PC-9 (cell line): ENCODE data around the gene MRPS5. TPM values are rescaled to one million over a fixed set of nuclear protein-coding genes. Genes with fewer than 3 reads are reported as not detected.
"Not testable (repeated sequence)": the region's sequence is repeated elsewhere in the genome, so short reads cannot be mapped to it uniquely, and the experiment has no call there.

Source experiments
- BruUV-seq: library from RNA; stranded (reverse); fragments of 400-500 nt; replicated peaks from 2 replicates; lab custom pipeline; 2021; lab: Mats Ljungman, UMichigan
- CTCF ChIA-PET: fragments of 300-600 bp; sonication (Branson Sonifier 250); formaldehyde crosslinking; loops from one replicate; lab custom pipeline; 2022; ENCODE audit warnings: antibody characterized with exemption; lab: Charles Lee
- POLR2A ChIA-PET: fragments of 300-600 bp; sonication (Branson Sonifier 250); formaldehyde crosslinking; loops from one replicate; lab custom pipeline; 2022; ENCODE audit warnings: antibody characterized with exemption; ENCODE audit not compliant: unreplicated experiment; lab: Charles Lee
- DNase-seq, 2 experiments: peaks; one replicate each; pipeline versions ENCODE4 v3.0.0 to v3.0.0-alpha.2; 2015 to 2022; ENCODE audit warnings: mixed read lengths in 1 of 2
- H2AFZ ChIP-seq: fragments of 200-600 bp; sonication (generic); 2 replicates; pipeline ENCODE4 v1.8.1; 2017; ENCODE audit warnings: antibody characterized with exemption
- H3F3A ChIP-seq: fragments of 200-600 bp; sonication (generic); 2 replicates; pipeline ENCODE4 v1.8.1; 2017; ENCODE audit warnings: antibody characterized with exemption, mild to moderate bottlenecking, low read depth; ENCODE audit not compliant: insufficient read depth
- H3K27ac ChIP-seq: fragments of 200-600 bp; sonication (generic); 2 replicates; pipeline ENCODE4 v1.6.1; 2016; ENCODE audit warnings: mixed run types
- H3K27me3 ChIP-seq: fragments of 200-600 bp; sonication (generic); 2 replicates; pipeline ENCODE4 v1.6.1; 2016; ENCODE audit warnings: low read depth, mixed run types; ENCODE audit not compliant: insufficient read depth
- H3K36me3 ChIP-seq: fragments of 200-600 bp; sonication (generic); 2 replicates; pipeline ENCODE4 v1.6.1; 2016; ENCODE audit warnings: low read depth, mixed run types
- H3K4me1 ChIP-seq: fragments of 200-600 bp; sonication (generic); replicated peaks from 2 replicates; pipeline ENCODE4 v1.6.1; 2016; ENCODE audit warnings: mixed run types; ENCODE audit not compliant: insufficient read depth
- H3K4me2 ChIP-seq: fragments of 200-600 bp; sonication (generic); 2 replicates; pipeline ENCODE4 v1.6.1; 2017; ENCODE audit warnings: mixed run types
- H3K4me3 ChIP-seq: fragments of 200-600 bp; sonication (generic); 2 replicates; pipeline ENCODE4 v1.6.1; 2016; ENCODE audit warnings: mixed run types
- H3K79me2 ChIP-seq: fragments of 200-600 bp; sonication (generic); 2 replicates; pipeline ENCODE4 v1.6.1; 2017; ENCODE audit warnings: low read depth, mixed run types
- H3K9me2 ChIP-seq: fragments of 200-600 bp; sonication (generic); 2 replicates; pipeline ENCODE4 v1.8.1; 2017; ENCODE audit warnings: mild to moderate bottlenecking; ENCODE audit not compliant: insufficient read depth
- H3K9me3 ChIP-seq: fragments of 200-600 bp; sonication (generic); 2 replicates; pipeline ENCODE4 v1.8.1; 2016; ENCODE audit warnings: low read depth; ENCODE audit not compliant: insufficient read depth
- H4K20me1 ChIP-seq: fragments of 200-600 bp; sonication (generic); 2 replicates; pipeline ENCODE4 v1.8.1; 2017; ENCODE audit not compliant: insufficient read depth
- EZH2 ChIP-seq: fragments of 200-600 bp; sonication (generic); IDR thresholded peaks from 2 replicates; pipeline ENCODE4 v1.8.0; 2017; ENCODE audit warnings: antibody characterized with exemption, low read depth
- intact Hi-C: fragments of 100-400 bp; cut with micrococcal nuclease; formaldehyde crosslinking; loops from one replicate; pipeline ENCODE4 v1.10.0; 2022; ENCODE audit not compliant: unreplicated experiment
- total RNA-seq: library from RNA; stranded (reverse); gene quantifications from 2 replicates; pipeline ENCODE4 v1.2.3, GENCODE V29; 2021
- TF ChIP-seq, protein P1 (sequence below): fragments of 200-600 bp; sonication (generic); conservative IDR thresholded peaks from 2 replicates; pipeline ENCODE4 v1.6.1; 2017; ENCODE audit warnings: mixed run types, antibody characterized with exemption, mild to moderate bottlenecking, moderate library complexity

The MRPS5 gene
- total RNA-seq, 1 experiment from 2014 or later = 69.0 TPM

DNA sequence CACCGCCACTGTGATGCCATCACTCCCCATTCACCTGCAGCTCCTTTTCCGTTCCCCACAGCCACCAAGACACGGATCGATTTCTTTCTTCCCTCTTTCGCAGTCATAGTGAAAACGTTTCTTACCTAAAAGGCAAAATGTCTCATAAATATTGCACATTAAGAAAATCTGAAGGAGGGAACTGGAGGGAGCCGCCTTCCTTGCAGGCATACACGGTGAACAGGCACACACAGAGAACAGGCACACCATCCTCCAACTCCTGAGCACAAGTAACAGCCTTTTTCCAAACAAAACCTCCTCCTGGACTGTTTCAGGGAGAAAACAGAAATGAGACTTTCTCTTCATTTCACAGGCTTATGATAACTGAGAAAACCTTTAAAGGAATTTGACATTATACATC lies 17.0 kb downstream of the MRPS5 start:
- H3K79me2 ChIP-seq = no peaks in the 10 kb centered on the region
- peaks cover 63% of the 10 kb centered on the region for H3K36me3 ChIP-seq
- CTCF ChIA-PET = no interaction called here
- H4K20me1 ChIP-seq = no peaks in the 10 kb centered on the region
- peaks cover 4% of the 10 kb centered on the region; the same call in 1 of the 2 replicates for H3F3A ChIP-seq
- H3K27me3 ChIP-seq = no peaks in the 10 kb centered on the region
- POLR2A ChIA-PET = no interaction called here
- no peak overlapping the region for H2AFZ ChIP-seq
- no peaks in the 10 kb centered on the region for H3K4me1 ChIP-seq
- no TSS peak for BruUV-seq
- no peak overlapping the region for H3K4me3 ChIP-seq
- H3K9me2 ChIP-seq = no peaks in the 10 kb centered on the region
- no peak for TF ChIP-seq EZH2
- TF ChIP-seq, protein P1, sequence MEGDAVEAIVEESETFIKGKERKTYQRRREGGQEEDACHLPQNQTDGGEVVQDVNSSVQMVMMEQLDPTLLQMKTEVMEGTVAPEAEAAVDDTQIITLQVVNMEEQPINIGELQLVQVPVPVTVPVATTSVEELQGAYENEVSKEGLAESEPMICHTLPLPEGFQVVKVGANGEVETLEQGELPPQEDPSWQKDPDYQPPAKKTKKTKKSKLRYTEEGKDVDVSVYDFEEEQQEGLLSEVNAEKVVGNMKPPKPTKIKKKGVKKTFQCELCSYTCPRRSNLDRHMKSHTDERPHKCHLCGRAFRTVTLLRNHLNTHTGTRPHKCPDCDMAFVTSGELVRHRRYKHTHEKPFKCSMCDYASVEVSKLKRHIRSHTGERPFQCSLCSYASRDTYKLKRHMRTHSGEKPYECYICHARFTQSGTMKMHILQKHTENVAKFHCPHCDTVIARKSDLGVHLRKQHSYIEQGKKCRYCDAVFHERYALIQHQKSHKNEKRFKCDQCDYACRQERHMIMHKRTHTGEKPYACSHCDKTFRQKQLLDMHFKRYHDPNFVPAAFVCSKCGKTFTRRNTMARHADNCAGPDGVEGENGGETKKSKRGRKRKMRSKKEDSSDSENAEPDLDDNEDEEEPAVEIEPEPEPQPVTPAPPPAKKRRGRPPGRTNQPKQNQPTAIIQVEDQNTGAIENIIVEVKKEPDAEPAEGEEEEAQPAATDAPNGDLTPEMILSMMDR = no peak
- no peaks in the 10 kb centered on the region for H3K9me3 ChIP-seq
- H3K27ac ChIP-seq = no peak overlapping the region
- H3K4me2 ChIP-seq = no peak overlapping the region
- intact Hi-C loops = no loop called here
- DNase-seq = no peak

DNA sequence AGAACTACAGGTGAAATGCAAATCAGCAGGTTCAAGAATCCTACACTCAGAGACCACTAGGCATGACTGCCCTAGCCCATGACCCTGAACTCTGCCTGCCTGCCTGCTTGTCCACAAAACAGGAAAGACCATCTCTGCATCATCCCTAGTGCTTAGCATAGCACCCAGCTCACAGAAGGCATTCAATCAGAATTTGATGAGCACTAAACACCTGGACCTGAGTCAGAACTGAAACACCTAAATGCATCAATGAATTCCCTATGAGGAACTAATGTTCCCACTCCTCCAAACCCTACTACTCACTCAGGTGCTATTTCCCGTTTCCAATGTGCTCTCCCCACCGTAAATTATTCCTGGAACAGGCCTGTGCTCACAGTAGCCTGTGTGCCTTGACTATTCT lies 21.7 kb downstream of the MRPS5 start:
- no peak for TF ChIP-seq EZH2
- TF ChIP-seq, protein P1 = no peak
- Histone ChIP-seq H3K9me3 (0 out of 2 replicates have a peak, but pooled peaks cover 4% of the 10 kb centered on the region), H2AFZ (no peak overlapping the region), H3K79me2 (0 out of 2 replicates have a peak, but pooled peaks cover 2% of the 10 kb centered on the region), H3K4me2 (no peak overlapping the region), H3K36me3 (peaks cover 44% of the 10 kb centered on the region), H3K27me3 (no peaks in the 10 kb centered on the region), H3K4me3 (no peak overlapping the region), H4K20me1 (peaks cover 5% of the 10 kb centered on the region; the same call in 1 of the 2 replicates), H3F3A (no peaks in the 10 kb centered on the region), H3K4me1 (no peaks in the 10 kb centered on the region), H3K9me2 (no peaks in the 10 kb centered on the region), H3K27ac (no peak overlapping the region)
- intact Hi-C loops = no loop called here
- ChIA-PET CTCF (no interaction called here), POLR2A (interaction anchor here (0.6 kb wide), 1 partner anchor 892 kb away, joined by 3 read pairs; no protein-coding TSS in a partner anchor)
- BruUV-seq = no TSS peak
- DNase-seq = no peak

DNA sequence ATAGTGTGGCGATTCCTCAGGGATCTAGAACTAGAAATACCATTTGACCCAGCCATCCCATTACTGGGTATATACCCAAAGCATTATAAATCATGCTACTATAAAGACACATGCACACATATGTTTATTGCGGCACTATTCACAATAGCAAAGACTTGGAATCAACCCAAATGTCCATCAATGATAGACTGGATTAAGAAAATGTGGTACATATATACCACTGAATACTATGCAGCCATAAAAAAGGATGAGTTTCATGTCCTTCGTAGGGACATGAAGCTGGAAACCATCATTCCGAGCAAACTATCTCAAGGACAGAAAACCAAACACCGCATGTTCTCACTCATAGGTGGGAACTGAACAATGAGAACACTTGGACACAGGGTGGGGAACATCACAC lies 23.3 kb downstream of the MRPS5 start:
- H3K9me2 ChIP-seq, POLR2A ChIA-PET, BruUV-seq: not testable (repeated sequence)

More for the DNA sequence above, 23.3 kb downstream of the MRPS5 start:
- H3K9me3 ChIP-seq, H3F3A ChIP-seq, H2AFZ ChIP-seq, H3K4me1 ChIP-seq, DNase-seq, H3K4me2 ChIP-seq, intact Hi-C loops, H3K27me3 ChIP-seq, H3K27ac ChIP-seq, H4K20me1 ChIP-seq, CTCF ChIA-PET, H3K79me2 ChIP-seq, H3K4me3 ChIP-seq: not testable (repeated sequence)
- H3K36me3 ChIP-seq = peaks cover 40% of the 10 kb centered on the region
